ENCODE data around the gene QRFPR. TPM values are rescaled to one million over a fixed set of nuclear protein-coding genes. Genes with fewer than 3 reads are reported as not detected.

The QRFPR gene
- total and polyA plus RNA-seq, 10 donors: not detected

DNA sequence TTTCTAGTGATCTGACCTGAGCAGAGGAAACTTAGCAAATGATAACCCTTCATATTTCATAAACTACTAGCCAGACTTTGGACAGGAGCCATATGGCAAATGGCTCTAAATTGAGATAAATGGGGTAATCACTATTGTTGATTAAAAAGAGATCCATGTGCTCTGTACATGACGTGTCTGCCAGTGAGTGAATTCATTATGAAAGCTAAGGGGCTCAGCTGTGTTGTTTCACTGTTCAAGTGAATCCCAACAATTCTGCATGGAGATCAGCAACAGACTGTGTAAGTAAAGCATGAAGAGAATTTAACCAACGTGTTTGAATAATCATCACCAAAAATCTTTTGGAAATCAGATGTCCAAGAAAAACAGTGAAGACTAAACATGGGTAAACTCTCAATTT is 9.5 kb upstream of the QRFPR start:
- Histone ChIP-seq H3K4me3 (no peak overlapping the region), H3K9me3 (no peaks in the 10 kb centered on the region), H3K36me3 (no peaks in the 10 kb centered on the region), H3K27ac (no peak overlapping the region), H3K4me1 (no peaks in the 10 kb centered on the region), H3K27me3 (replicated peaks in 1 of 7) (peaks cover 0 to 14% (median 0%) of the 10 kb centered on the region in 7 donors)
- no peak for DNase-seq
- no peak for TF ChIP-seq POLR2AphosphoS5 (IDR thresholded peaks at IDR 0.05)
- WGBS, 5 donors: 53 to 74% (median 62%) methylated on average over 2 of the region's 2 CpGs
- intact Hi-C loops (cut with DNase I; ENCODE audit: low total_unique reads): no loop called here

DNA sequence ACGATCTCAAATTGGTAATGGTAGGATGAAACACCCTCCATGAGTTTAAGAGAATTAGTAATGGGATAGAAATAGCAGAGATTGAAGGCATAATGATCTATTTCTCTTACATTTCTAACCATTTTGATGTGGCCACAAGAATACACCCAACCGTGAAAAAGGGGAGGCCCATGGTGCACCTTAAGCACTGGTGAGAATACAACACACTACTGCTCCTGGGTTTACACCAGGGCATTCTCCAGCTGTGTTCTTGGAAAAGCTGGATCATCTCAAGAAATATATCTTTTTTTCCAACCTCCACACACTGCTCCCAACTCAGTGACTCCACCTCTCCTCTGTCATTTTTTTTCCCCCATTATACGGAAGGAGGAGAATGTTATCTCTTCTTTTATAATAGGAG is 1.5 kb downstream of the QRFPR start:
- H3K4me1 ChIP-seq: peaks cover 0 to 14% (median 6%) of the 10 kb centered on the region in 6 donors
- no peak for TF ChIP-seq POLR2A (IDR thresholded peaks at IDR 0.05)
- TF ChIP-seq, protein P1, sequence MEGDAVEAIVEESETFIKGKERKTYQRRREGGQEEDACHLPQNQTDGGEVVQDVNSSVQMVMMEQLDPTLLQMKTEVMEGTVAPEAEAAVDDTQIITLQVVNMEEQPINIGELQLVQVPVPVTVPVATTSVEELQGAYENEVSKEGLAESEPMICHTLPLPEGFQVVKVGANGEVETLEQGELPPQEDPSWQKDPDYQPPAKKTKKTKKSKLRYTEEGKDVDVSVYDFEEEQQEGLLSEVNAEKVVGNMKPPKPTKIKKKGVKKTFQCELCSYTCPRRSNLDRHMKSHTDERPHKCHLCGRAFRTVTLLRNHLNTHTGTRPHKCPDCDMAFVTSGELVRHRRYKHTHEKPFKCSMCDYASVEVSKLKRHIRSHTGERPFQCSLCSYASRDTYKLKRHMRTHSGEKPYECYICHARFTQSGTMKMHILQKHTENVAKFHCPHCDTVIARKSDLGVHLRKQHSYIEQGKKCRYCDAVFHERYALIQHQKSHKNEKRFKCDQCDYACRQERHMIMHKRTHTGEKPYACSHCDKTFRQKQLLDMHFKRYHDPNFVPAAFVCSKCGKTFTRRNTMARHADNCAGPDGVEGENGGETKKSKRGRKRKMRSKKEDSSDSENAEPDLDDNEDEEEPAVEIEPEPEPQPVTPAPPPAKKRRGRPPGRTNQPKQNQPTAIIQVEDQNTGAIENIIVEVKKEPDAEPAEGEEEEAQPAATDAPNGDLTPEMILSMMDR (IDR thresholded peaks at IDR 0.05 in 8 of 11, conservative IDR thresholded peaks at IDR 0.05 in 3 of 11): no peak
- TF ChIP-seq POLR2AphosphoS5 (IDR thresholded peaks at IDR 0.05): no peak
- 78 to 85% (median 80%) methylated on average over 3 of the region's 3 CpGs for WGBS, 5 donors
- H3K9me3 ChIP-seq: no peaks in the 10 kb centered on the region
- DNase-seq: no peak
- H3K4me3 ChIP-seq: no peak overlapping the region
- intact Hi-C loops (cut with DNase I; ENCODE audit: low total_unique reads): no loop called here
- H3K27me3 ChIP-seq (replicated peaks in 1 of 7): peaks cover 3 to 83% (median 32%) of the 10 kb centered on the region in 7 donors
- no peaks in the 10 kb centered on the region for H3K36me3 ChIP-seq
- H3K27ac ChIP-seq: no peak overlapping the region

DNA sequence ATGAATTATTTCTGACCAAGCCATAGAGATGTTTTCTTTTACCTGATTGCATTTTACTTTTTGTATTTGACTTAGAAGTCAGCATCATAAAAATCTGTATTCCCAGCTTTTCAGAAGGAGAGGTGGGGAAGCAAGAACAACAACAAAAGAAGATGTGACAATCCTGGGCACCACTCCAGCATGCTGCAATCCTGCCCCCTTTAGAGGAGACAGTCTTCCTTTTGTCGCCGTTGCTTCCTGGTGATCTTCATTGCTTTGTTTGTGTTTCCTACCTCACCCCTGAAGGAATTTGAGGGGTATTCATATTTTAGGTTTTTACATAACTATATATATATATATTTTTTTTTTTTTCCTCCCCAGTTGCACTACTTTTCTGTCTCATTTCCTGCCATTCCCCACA is 3.7 kb downstream of the QRFPR start:
- Histone ChIP-seq H3K36me3 (no peaks in the 10 kb centered on the region), H3K9me3 (no peaks in the 10 kb centered on the region), H3K27ac (no peak overlapping the region), H3K27me3 (replicated peaks in 1 of 7) (peaks cover 3 to 73% (median 32%) of the 10 kb centered on the region in 7 donors), H3K4me3 (no peak overlapping the region), H3K4me1 (peaks cover 0 to 14% (median 6%) of the 10 kb centered on the region in 6 donors)
- TF ChIP-seq POLR2AphosphoS5 (IDR thresholded peaks at IDR 0.05) (no peak), POLR2A (IDR thresholded peaks at IDR 0.05) (no peak)
- TF ChIP-seq, protein P1 (IDR thresholded peaks at IDR 0.05 in 8 of 11, conservative IDR thresholded peaks at IDR 0.05 in 3 of 11): no peak
- intact Hi-C loops (cut with DNase I; ENCODE audit: low total_unique reads): no loop called here
- DNase-seq: no peak
- 40 to 66% (median 62%) methylated on average over 2 of the region's 2 CpGs for WGBS, 5 donors

DNA sequence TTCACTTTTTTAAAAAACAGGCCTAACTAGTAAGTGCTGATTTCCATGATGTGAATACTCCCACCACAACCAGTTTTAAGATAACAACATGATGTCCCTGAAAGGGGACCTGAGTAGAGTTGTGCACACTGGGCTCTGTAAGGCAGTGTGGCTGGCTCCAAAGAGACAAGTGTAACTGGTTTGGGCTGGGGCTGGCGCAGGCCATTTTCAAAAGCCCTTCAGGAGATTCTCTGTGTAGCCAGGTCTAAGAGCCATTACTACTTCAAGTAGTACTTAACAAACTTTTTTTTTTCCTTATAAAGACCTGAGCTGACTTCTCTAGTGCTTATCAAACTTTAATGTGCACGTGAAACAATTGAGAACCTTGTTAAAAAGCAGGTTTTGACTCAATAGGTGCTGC is 4.3 kb downstream of the QRFPR start:
- no peak for DNase-seq
- Histone ChIP-seq H3K4me3 (no peak overlapping the region), H3K36me3 (no peaks in the 10 kb centered on the region), H3K27ac (no peak overlapping the region), H3K27me3 (replicated peaks in 1 of 7) (peaks cover 3 to 67% (median 27%) of the 10 kb centered on the region in 7 donors), H3K4me1 (peaks cover 0 to 14% (median 6%) of the 10 kb centered on the region in 6 donors), H3K9me3 (no peaks in the 10 kb centered on the region)
- TF ChIP-seq POLR2A (IDR thresholded peaks at IDR 0.05) (no peak), POLR2AphosphoS5 (IDR thresholded peaks at IDR 0.05) (no peak)
- TF ChIP-seq, protein P1 (IDR thresholded peaks at IDR 0.05 in 8 of 11, conservative IDR thresholded peaks at IDR 0.05 in 3 of 11): no peak
- intact Hi-C loops (cut with DNase I; ENCODE audit: low total_unique reads): no loop called here
- 73 to 90% (median 83%) methylated on average over 2 of the region's 2 CpGs for WGBS, 5 donors

DNA sequence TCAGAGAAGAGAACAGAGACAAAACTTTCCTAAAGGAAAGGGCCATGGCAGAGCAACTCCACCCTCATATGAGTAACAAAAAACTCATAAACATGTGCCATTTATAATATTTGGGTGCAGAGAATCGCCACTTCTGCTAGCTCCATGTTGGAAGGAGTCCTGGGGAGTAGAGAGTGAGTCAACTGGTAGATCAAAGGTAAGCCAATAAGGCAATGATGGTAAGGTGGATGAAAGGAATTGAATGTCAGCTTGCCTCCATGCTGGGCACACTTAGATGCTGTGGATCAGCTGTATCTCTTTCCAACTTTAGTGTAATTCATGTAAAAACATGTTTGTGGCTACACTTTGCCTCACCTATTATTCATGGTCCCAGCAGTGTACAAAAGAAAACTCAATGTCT is 4.7 kb downstream of the QRFPR start:
- Histone ChIP-seq H3K36me3 (no peaks in the 10 kb centered on the region), H3K9me3 (no peaks in the 10 kb centered on the region), H3K27me3 (replicated peaks in 1 of 7) (peaks cover 3 to 63% (median 22%) of the 10 kb centered on the region in 7 donors), H3K27ac (no peak overlapping the region), H3K4me3 (no peak overlapping the region), H3K4me1 (peaks cover 0 to 14% (median 6%) of the 10 kb centered on the region in 6 donors)
- DNase-seq: no peak
- TF ChIP-seq POLR2AphosphoS5 (IDR thresholded peaks at IDR 0.05) (no peak), POLR2A (IDR thresholded peaks at IDR 0.05) (no peak)
- TF ChIP-seq, protein P1 (IDR thresholded peaks at IDR 0.05 in 8 of 11, conservative IDR thresholded peaks at IDR 0.05 in 3 of 11): no peak
- intact Hi-C loops (cut with DNase I; ENCODE audit: low total_unique reads): no loop called here
- WGBS, 5 donors: 42 to 73% (median 56%) methylated on average over 1 of the region's 1 CpG

Data from spleen (tissue), 11 donors.